HepG2 (cell line): Measurements from ENCODE around the gene PGAP3. TPM values are rescaled to one million over a fixed set of nuclear protein-coding genes. Genes with fewer than 3 reads are reported as not detected.

Experiments
- ATAC-seq: fragments of 200-7000 bp; cut with Tn5 transposase; 3 replicates; pipeline ENCODE4 v1.9.1; 2020; ENCODE audit warnings: mild to moderate bottlenecking, moderate library complexity
- BruUV-seq: library from RNA; stranded (reverse); fragments of 400-500 nt; replicated peaks from 2 replicates; lab custom pipeline; 2021; lab: Mats Ljungman, UMichigan
- CTCF ChIA-PET: fragments of 300-600 bp; formaldehyde crosslinking; extraction: SDS; loops from one replicate; lab custom pipeline; 2021; ENCODE audit warnings: low total read pairs, inconsistent platforms, low intra/inter-chr PET ratio; lab: Yijun Ruan, JAX
- POLR2A ChIA-PET: fragments of 350-600 bp; sonication (Branson Sonifier 250); formaldehyde crosslinking; loops from one replicate; lab custom pipeline; 2020; ENCODE audit warnings: antibody characterized with exemption, inconsistent platforms; lab: Yijun Ruan, JAX
- DNase-seq: peaks from one replicate; pipeline ENCODE4 v3.0.0-alpha.2; 2015; ENCODE audit warnings: low spot score
- FAIRE-seq: peaks from 3 replicates; lab custom pipeline; 2011; peaks lifted over from hg19 to GRCh38; lab: Jason Lieb, UNC
- H2AFZ ChIP-seq: one replicate; pipeline ENCODE4 v1.6.1; 2011; ENCODE audit warnings: low read length, inconsistent platforms
- H3K27ac ChIP-seq: fragments of 300-600 bp; 3 replicates; pipeline ENCODE4 v1.8.0; 2011; ENCODE audit warnings: mixed run types, mild to moderate bottlenecking, mixed read lengths, low read length, inconsistent platforms; ENCODE audit not compliant: insufficient read depth; ENCODE audit errors: extremely low read length
- H3K27me3 ChIP-seq, 2 experiments: fragments of 200-600 bp in 1 of 2; 2 replicates in 1 of 2; 3 replicates in 1 of 2; pipeline versions ENCODE4 v1.6.0 to v1.8.0; 2011; ENCODE audit warnings: low read length in 2 of 2, mild to moderate bottlenecking in 2 of 2, moderate library complexity in 2 of 2, inconsistent platforms in 1 of 2; ENCODE audit not compliant: insufficient read depth in 2 of 2, control insufficient read depth in 1 of 2
- H3K36me3 ChIP-seq, 2 experiments: fragments of 200-600 bp in 1 of 2; replicated peaks in 1 of 2; 2 replicates in 1 of 2; 3 replicates in 1 of 2; pipeline versions ENCODE4 v1.5.1 to v1.8.0; 2011; ENCODE audit warnings: low read length in 2 of 2, inconsistent platforms in 1 of 2; ENCODE audit not compliant: insufficient read depth in 2 of 2, control insufficient read depth in 1 of 2
- H3K4me1 ChIP-seq: 2 replicates; pipeline ENCODE4 v1.5.1; 2012; ENCODE audit warnings: low read length, inconsistent platforms; ENCODE audit not compliant: insufficient read depth
- H3K4me2 ChIP-seq: 2 replicates; pipeline ENCODE4 v1.6.0; 2011; ENCODE audit warnings: low read depth, low read length, inconsistent platforms
- H3K4me3 ChIP-seq, 3 experiments: fragments of 200-600 bp in 1 of 3; sonication (generic), shearing (Covaris generic) in 1 of 3; replicated peaks in 1 of 3; 2 replicates each; pipeline ENCODE4 v1.5.1; 2011 to 2016; ENCODE audit warnings: low read length in 3 of 3, inconsistent platforms in 2 of 3, low read depth in 2 of 3, mild to moderate bottlenecking in 2 of 3, control low read depth in 1 of 3, mixed read lengths in 1 of 3; ENCODE audit not compliant: insufficient read depth in 1 of 3
- H3K79me2 ChIP-seq: one replicate; pipeline ENCODE4 v1.6.1; 2011; ENCODE audit warnings: low read length, inconsistent platforms; ENCODE audit not compliant: insufficient read depth
- H3K9ac ChIP-seq: 2 replicates; pipeline ENCODE4 v1.6.0; 2011; ENCODE audit warnings: mild to moderate bottlenecking, low read depth, low read length, inconsistent platforms; ENCODE audit not compliant: insufficient read depth
- H3K9me3 ChIP-seq: 2 replicates; pipeline ENCODE4 v1.5.1; 2012; ENCODE audit warnings: mild to moderate bottlenecking, low read length
- H4K20me1 ChIP-seq: 2 replicates; pipeline ENCODE4 v1.6.0; 2011; ENCODE audit warnings: inconsistent platforms, mild to moderate bottlenecking, low read length, moderate library complexity; ENCODE audit not compliant: insufficient read depth
- FOXK1 ChIP-seq: sonication (generic); formaldehyde crosslinking; IDR thresholded peaks from 2 replicates; pipeline ENCODE4 v1.4.0; 2020; ENCODE audit warnings: low read depth, missing genetic modification reagents, borderline replicate concordance
- KDM4B ChIP-seq: sonication (generic); formaldehyde crosslinking; IDR thresholded peaks from 2 replicates; pipeline ENCODE4 v1.4.0; 2020; ENCODE audit warnings: missing genetic modification reagents
- SIN3A ChIP-seq: IDR thresholded peaks from 2 replicates; pipeline ENCODE4 v1.6.1; 2011; ENCODE audit warnings: low read depth, mild to moderate bottlenecking, control low read depth, low read length, borderline replicate concordance
- ZNF333 ChIP-seq: sonication (generic); formaldehyde crosslinking; IDR thresholded peaks from 2 replicates; pipeline ENCODE4 v1.4.0; 2020; ENCODE audit warnings: mild to moderate bottlenecking, missing genetic modification reagents, borderline replicate concordance
- WGBS: methylation state at CpG from one replicate; pipeline ENCODE4 v1.1.6; 2017; ENCODE audit warnings: low lambda C conversion rate; 5-methylcytosine and 5-hydroxymethylcytosine counted together
- in situ Hi-C: cut with HindIII; loops from 2 replicates; pipeline ENCODE4 v1.10.0; 2017; ENCODE audit warnings: low pct_unique_long_range_greater_than_20kb; ENCODE audit not compliant: extremely low pct_ligation_motif_present
- intact Hi-C: fragments of 100-400 bp; cut with micrococcal nuclease; formaldehyde crosslinking; loops from one replicate; pipeline ENCODE4 v1.10.0; 2022; ENCODE audit not compliant: unreplicated experiment
- polyA plus RNA-seq, 8 experiments: library from polyadenylated mRNA; depleted of rRNA in 3 of 8; stranded (reverse) in 7 of 8; unstranded in 1 of 8; fragments of >200 nt; fragmentation: Illumina TruSeq in 4 of 8; extraction: Trizol in 4 of 8; gene quantifications; 2 replicates each; pipeline versions ENCODE4 v1.2.1 to v1.2.3, GENCODE V29; 2011 to 2016; ENCODE audit warnings: low read depth in 4 of 8, missing spikeins in 1 of 8, mixed read lengths in 1 of 8; ENCODE audit not compliant: insufficient read depth in 1 of 8
- total RNA-seq, 5 experiments: library from RNA; depleted of rRNA; stranded (reverse); fragments of >200 nt; fragmentation: Illumina TruSeq; extraction: Trizol; gene quantifications; 2 replicates each; pipeline ENCODE4 v1.2.3, GENCODE V29; 2016; ENCODE audit warnings: low read depth in 1 of 5
- TF ChIP-seq, protein P1 (sequence below): sonication (generic); formaldehyde crosslinking; IDR thresholded peaks from 2 replicates; pipeline ENCODE4 v1.4.0; 2020; ENCODE audit warnings: missing genetic modification reagents
- TF ChIP-seq, protein P2 (sequence below): sonication (generic); formaldehyde crosslinking; IDR thresholded peaks from 2 replicates; pipeline ENCODE4 v1.5.1; 2020; ENCODE audit warnings: mild to moderate bottlenecking, missing genetic modification reagents, moderate library complexity
- TF ChIP-seq, protein P3 (sequence below): sonication (generic); formaldehyde crosslinking; IDR thresholded peaks from 2 replicates; pipeline ENCODE4 v1.5.0; 2020; ENCODE audit warnings: mild to moderate bottlenecking, missing genetic modification reagents, borderline replicate concordance
- TF ChIP-seq, protein P4 (sequence below): sonication (generic); formaldehyde crosslinking; IDR thresholded peaks from 2 replicates; pipeline ENCODE4; 2020; ENCODE audit warnings: missing genetic modification reagents, mild to moderate bottlenecking, borderline replicate concordance

Gene PGAP3
- total and polyA plus RNA-seq, 2 of the 13 experiments (the other 11 are each of a cell fraction or from before 2014, with no cell fraction given) = 11.9 to 14.6 TPM

DNA sequence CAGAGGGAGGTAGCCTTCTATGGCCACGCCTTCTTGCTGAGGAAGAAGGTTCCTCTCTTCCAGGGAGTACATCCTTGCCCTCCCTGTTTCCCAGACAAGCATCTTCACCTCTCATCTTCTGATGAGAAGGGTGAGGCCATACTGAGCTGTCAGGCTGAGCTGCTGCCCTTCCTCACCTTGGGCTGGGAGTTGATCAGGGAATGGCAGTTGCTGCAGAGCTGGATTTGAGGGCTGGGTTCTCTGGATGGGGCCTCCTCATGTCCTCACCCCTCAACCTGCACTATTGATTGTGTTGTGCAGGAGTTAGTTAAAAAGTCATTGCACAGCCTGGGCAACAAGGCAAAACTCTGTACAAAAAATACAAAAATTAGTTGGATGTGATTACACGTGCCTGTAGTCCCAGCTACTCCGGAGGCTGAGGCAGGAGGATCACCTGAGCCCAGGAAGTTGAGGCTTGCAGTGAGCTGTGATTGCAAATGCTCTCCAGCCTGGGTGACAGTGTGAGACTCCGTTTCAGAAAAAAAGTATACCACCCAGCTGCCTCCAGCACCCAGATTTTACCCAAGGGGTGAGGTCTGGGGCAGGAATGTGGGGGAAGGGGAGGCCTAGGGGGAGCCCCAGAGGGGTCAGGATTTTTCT is 14.0 kb upstream of the PGAP3 start:
- Histone ChIP-seq H3K4me2 (peak overlapping the region; percentile 92), H3K9ac (peak overlapping the region; percentile 88), H3K27ac (peak overlapping the region; percentile 78), H3K4me1 (peaks cover 69% of the 10 kb centered on the region), H4K20me1 (peaks cover 14% of the 10 kb centered on the region; the same call in 1 of the 2 replicates), H3K79me2 (peaks cover 63% of the 10 kb centered on the region), H2AFZ (no peak overlapping the region), H3K9me3 (no peaks in the 10 kb centered on the region), H3K4me3 (peak overlapping the region; percentile 90 to 94 (median 90)), H3K27me3 (no peaks in the 10 kb centered on the region), H3K36me3 (peaks cover 6 to 9% of the 10 kb centered on the region in 2 experiments; a peak in 4 of 5 replicates)
- DNase-seq (no peak), FAIRE-seq (peak; percentile 21), ATAC-seq (no peak)
- ChIA-PET POLR2A (interaction anchor here (0.9 to 6.6 kb wide), 12 partner anchors 8 to 397 kb away, joined by 3 to 118 read pairs (median 12); partner anchors contain the start of genes GRB7, MIEN1 and PGAP3), CTCF (interaction anchor here (1.3 to 1.6 kb wide), 2 partner anchors 53 to 80 kb away, joined by 4 read pairs; no protein-coding TSS in a partner anchor)
- in situ Hi-C loops (no loop called here), intact Hi-C loops (no loop called here)
- BruUV-seq = no TSS peak
- whole genome bisulfite sequencing = 43% methylated on average over 4 of the region's 4 CpGs
- TF ChIP-seq, protein P1, sequence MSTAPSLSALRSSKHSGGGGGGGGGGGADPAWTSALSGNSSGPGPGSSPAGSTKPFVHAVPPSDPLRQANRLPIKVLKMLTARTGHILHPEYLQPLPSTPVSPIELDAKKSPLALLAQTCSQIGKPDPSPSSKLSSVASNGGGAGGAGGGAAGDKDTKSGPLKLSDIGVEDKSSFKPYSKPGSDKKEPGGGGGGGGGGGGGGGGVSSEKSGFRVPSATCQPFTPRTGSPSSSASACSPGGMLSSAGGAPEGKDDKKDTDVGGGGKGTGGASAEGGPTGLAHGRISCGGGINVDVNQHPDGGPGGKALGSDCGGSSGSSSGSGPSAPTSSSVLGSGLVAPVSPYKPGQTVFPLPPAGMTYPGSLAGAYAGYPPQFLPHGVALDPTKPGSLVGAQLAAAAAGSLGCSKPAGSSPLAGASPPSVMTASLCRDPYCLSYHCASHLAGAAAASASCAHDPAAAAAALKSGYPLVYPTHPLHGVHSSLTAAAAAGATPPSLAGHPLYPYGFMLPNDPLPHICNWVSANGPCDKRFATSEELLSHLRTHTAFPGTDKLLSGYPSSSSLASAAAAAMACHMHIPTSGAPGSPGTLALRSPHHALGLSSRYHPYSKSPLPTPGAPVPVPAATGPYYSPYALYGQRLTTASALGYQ (CRISPR knock-in tag) = no peak
- TF ChIP-seq, protein P2, sequence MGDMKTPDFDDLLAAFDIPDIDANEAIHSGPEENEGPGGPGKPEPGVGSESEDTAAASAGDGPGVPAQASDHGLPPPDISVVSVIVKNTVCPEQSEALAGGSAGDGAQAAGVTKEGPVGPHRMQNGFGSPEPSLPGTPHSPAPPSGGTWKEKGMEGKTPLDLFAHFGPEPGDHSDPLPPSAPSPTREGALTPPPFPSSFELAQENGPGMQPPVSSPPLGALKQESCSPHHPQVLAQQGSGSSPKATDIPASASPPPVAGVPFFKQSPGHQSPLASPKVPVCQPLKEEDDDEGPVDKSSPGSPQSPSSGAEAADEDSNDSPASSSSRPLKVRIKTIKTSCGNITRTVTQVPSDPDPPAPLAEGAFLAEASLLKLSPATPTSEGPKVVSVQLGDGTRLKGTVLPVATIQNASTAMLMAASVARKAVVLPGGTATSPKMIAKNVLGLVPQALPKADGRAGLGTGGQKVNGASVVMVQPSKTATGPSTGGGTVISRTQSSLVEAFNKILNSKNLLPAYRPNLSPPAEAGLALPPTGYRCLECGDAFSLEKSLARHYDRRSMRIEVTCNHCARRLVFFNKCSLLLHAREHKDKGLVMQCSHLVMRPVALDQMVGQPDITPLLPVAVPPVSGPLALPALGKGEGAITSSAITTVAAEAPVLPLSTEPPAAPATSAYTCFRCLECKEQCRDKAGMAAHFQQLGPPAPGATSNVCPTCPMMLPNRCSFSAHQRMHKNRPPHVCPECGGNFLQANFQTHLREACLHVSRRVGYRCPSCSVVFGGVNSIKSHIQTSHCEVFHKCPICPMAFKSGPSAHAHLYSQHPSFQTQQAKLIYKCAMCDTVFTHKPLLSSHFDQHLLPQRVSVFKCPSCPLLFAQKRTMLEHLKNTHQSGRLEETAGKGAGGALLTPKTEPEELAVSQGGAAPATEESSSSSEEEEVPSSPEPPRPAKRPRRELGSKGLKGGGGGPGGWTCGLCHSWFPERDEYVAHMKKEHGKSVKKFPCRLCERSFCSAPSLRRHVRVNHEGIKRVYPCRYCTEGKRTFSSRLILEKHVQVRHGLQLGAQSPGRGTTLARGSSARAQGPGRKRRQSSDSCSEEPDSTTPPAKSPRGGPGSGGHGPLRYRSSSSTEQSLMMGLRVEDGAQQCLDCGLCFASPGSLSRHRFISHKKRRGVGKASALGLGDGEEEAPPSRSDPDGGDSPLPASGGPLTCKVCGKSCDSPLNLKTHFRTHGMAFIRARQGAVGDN = peak; percentile 19; the same call in 1 of the 2 replicates
- TF ChIP-seq KDM4B (CRISPR knock-in tag) (0 out of 2 replicates have a peak, but pooled peaks have one; percentile 6), SIN3A (peak; percentile 49; the same call in 1 of the 2 replicates), ZNF333 (0 out of 2 replicates have a peak, but pooled peaks have one; percentile 39), FOXK1 (no peak)
- TF ChIP-seq, protein P3, sequence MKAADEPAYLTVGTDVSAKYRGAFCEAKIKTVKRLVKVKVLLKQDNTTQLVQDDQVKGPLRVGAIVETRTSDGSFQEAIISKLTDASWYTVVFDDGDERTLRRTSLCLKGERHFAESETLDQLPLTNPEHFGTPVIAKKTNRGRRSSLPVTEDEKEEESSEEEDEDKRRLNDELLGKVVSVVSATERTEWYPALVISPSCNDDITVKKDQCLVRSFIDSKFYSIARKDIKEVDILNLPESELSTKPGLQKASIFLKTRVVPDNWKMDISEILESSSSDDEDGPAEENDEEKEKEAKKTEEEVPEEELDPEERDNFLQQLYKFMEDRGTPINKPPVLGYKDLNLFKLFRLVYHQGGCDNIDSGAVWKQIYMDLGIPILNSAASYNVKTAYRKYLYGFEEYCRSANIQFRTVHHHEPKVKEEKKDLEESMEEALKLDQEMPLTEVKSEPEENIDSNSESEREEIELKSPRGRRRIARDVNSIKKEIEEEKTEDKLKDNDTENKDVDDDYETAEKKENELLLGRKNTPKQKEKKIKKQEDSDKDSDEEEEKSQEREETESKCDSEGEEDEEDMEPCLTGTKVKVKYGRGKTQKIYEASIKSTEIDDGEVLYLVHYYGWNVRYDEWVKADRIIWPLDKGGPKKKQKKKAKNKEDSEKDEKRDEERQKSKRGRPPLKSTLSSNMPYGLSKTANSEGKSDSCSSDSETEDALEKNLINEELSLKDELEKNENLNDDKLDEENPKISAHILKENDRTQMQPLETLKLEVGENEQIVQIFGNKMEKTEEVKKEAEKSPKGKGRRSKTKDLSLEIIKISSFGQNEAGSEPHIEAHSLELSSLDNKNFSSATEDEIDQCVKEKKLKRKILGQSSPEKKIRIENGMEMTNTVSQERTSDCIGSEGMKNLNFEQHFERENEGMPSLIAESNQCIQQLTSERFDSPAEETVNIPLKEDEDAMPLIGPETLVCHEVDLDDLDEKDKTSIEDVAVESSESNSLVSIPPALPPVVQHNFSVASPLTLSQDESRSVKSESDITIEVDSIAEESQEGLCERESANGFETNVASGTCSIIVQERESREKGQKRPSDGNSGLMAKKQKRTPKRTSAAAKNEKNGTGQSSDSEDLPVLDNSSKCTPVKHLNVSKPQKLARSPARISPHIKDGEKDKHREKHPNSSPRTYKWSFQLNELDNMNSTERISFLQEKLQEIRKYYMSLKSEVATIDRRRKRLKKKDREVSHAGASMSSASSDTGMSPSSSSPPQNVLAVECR (CRISPR knock-in tag) = peak; percentile 36
- TF ChIP-seq, protein P4, sequence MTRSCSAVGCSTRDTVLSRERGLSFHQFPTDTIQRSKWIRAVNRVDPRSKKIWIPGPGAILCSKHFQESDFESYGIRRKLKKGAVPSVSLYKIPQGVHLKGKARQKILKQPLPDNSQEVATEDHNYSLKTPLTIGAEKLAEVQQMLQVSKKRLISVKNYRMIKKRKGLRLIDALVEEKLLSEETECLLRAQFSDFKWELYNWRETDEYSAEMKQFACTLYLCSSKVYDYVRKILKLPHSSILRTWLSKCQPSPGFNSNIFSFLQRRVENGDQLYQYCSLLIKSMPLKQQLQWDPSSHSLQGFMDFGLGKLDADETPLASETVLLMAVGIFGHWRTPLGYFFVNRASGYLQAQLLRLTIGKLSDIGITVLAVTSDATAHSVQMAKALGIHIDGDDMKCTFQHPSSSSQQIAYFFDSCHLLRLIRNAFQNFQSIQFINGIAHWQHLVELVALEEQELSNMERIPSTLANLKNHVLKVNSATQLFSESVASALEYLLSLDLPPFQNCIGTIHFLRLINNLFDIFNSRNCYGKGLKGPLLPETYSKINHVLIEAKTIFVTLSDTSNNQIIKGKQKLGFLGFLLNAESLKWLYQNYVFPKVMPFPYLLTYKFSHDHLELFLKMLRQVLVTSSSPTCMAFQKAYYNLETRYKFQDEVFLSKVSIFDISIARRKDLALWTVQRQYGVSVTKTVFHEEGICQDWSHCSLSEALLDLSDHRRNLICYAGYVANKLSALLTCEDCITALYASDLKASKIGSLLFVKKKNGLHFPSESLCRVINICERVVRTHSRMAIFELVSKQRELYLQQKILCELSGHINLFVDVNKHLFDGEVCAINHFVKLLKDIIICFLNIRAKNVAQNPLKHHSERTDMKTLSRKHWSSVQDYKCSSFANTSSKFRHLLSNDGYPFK (CRISPR knock-in tag) = no peak
